Activated T-helper 1 cell treated with anti-CD3 and anti-CD28 coated beads, Interleukin-12 subunit alpha, Interleukin-12 subunit beta, Interleukin-2, Interleukin-4 antibody, amounts not matched to agents 30 ng/mL and 10 ng/mL and 1 ng/mL, durations not matched to agents 14 hours and 24 hours and 36 hours (primary cell): Measurements from ENCODE around the gene ICAM2. TPM values are rescaled to one million over a fixed set of nuclear protein-coding genes. Genes with fewer than 3 reads are reported as not detected.
A peak's percentile ranks its signal among the peaks of the same experiment; 100 is the strongest.
"Not testable (repeated sequence)": the region's sequence is repeated elsewhere in the genome, so short reads cannot be mapped to it uniquely, and the experiment has no call there.

Experiments
- DNase-seq: peaks from one replicate; pipeline ENCODE4 v3.0.0; 2021; ENCODE audit warnings: low spot score
- H3K27ac Mint-ChIP-seq: one replicate; pipeline ENCODE4 v1.8.0; 2021; ENCODE audit warnings: mild to moderate bottlenecking, mixed read lengths
- H3K27me3 Mint-ChIP-seq: one replicate; pipeline ENCODE4 v1.8.0; 2022; ENCODE audit warnings: mild to moderate bottlenecking, moderate library complexity, mixed read lengths; ENCODE audit not compliant: insufficient read depth
- H3K36me3 Mint-ChIP-seq: one replicate; pipeline ENCODE4 v1.8.0; 2021; ENCODE audit warnings: low read depth, mixed read lengths
- H3K4me1 Mint-ChIP-seq: one replicate; pipeline ENCODE4 v1.8.0; 2021; ENCODE audit warnings: low read depth, mixed read lengths
- H3K4me3 Mint-ChIP-seq: one replicate; pipeline ENCODE4 v1.8.0; 2021; ENCODE audit warnings: mild to moderate bottlenecking, moderate library complexity, mixed read lengths
- H3K9me3 Mint-ChIP-seq: one replicate; pipeline ENCODE4 v1.8.0; 2021; ENCODE audit warnings: mixed read lengths
- intact Hi-C: fragments of 100-400 bp; cut with micrococcal nuclease; formaldehyde crosslinking; loops from one replicate; pipeline ENCODE4 v1.15.1; 2024
- total RNA-seq: library from RNA; stranded (reverse); gene quantifications from 2 replicates; pipeline ENCODE4 v1.2.3, GENCODE V29; 2022

ICAM2 gene
- total RNA-seq, 1 donor from 2014 or later = 62.1 TPM

DNA sequence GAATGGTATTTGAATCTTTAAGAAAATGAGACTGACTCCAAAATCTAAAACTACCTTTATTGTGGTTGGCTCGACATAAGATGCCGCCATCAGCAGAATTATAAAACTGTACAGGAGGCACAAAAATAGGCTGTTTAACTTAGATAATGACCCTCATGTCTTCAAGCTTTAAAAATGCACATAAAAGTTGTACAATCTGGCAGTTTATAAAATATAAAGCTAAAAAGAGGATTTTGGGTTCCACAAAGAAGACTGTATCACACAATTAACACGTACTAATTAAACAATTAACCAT, 18.6 kb upstream of the ICAM2 start:
- Mint-ChIP-seq H3K4me1 (peaks cover 12% of the 10 kb centered on the region), H3K9me3 (no peaks in the 10 kb centered on the region), H3K27ac (no peak overlapping the region), H3K4me3 (no peak overlapping the region), H3K27me3 (no peaks in the 10 kb centered on the region), H3K36me3 (peaks cover 49% of the 10 kb centered on the region)
- intact Hi-C loops = no loop called here
- DNase-seq = no peak

DNA sequence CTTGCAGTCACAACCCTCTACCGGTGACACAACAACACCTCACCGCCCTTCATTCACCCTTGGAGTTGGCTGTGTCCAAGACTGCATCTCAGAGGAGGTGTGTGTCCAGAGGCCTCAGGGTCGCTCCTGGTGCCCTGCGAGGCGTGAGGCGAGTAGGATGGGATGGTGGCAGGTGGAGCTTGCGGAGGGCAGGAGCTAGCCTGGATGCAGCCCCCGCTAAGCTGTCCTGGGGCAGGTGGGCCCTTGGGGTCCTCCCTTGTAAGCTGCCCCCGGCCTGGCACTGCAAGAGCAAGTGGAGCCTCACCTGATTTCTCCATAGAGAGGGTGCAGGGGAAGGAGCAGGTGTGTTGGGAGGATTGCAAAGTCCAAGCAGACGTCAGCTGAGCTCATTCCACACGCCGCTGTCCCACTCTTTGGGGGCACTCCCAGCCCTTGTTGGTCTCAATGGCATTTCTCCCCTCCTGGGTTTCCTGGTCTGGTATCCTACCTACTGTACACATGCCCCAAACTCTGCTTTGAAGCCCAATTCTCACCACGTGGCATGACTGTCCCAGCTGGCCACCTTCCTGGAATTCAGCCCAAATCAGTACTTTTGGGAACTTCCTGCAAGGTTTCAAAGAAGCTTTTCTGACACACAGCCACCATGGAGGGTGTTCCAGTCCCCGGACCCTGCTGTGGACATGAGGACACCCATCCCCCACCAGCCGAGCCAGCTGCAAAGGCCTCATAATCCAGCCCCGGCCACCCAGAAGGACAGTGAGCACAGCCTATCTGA, 18.1 kb upstream of the ICAM2 start:
- H3K9me3 Mint-ChIP-seq = no peaks in the 10 kb centered on the region
- DNase-seq = no peak
- no peaks in the 10 kb centered on the region for H3K27me3 Mint-ChIP-seq
- H3K4me3 Mint-ChIP-seq = no peak overlapping the region
- no peak overlapping the region for H3K27ac Mint-ChIP-seq
- peaks cover 46% of the 10 kb centered on the region for H3K36me3 Mint-ChIP-seq
- intact Hi-C loops = no loop called here
- H3K4me1 Mint-ChIP-seq = peaks cover 12% of the 10 kb centered on the region

DNA sequence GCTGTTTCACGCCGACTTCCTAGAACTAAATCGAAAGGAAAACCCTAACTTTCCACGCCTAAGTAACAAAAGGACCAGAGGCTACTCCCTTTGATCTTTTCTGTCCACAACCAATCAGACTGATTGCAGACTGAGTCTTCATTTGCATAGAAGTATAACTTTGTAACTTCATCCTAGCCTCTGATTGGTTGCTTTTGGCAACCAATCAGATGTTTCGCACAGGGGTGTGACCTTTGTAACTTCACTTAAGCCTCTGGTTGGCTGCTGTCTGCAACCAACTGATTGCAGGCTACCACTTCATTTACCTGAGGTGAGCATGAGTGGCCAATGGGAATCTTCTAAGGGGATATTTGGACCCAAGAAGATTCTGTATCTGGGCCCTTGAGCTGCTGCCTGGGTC, 17.4 kb upstream of the ICAM2 start:
- intact Hi-C loops = no loop called here
- H3K9me3 Mint-ChIP-seq = no peaks in the 10 kb centered on the region
- DNase-seq = no peak
- H3K4me1 Mint-ChIP-seq = peaks cover 12% of the 10 kb centered on the region
- H3K27ac Mint-ChIP-seq = no peak overlapping the region
- peaks cover 44% of the 10 kb centered on the region for H3K36me3 Mint-ChIP-seq
- H3K27me3 Mint-ChIP-seq = no peaks in the 10 kb centered on the region
- H3K4me3 Mint-ChIP-seq = no peak overlapping the region

DNA sequence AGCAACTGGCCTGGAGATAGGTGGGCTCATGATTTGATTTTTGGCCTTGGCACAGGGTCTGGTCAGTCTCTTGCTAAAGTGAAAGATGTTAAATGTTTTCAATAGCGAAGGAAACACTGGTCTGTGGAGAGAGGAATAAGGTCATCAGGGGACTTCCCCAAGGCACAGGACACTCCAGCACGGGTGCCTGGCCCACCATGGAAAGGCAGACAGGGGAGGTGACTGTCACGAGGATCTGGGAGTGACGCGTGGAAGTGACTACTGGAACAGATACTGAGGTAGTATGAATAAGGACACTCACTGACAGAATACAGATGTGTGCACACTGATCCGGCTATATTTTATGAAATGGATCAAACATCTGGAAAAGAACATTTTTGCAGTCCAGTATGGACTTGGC, 16.7 kb upstream of the ICAM2 start:
- no peaks in the 10 kb centered on the region for H3K9me3 Mint-ChIP-seq
- peaks cover 9% of the 10 kb centered on the region for H3K4me1 Mint-ChIP-seq
- intact Hi-C loops = no loop called here
- H3K36me3 Mint-ChIP-seq = peaks cover 42% of the 10 kb centered on the region
- H3K27me3 Mint-ChIP-seq = no peaks in the 10 kb centered on the region
- no peak overlapping the region for H3K4me3 Mint-ChIP-seq
- DNase-seq = no peak
- H3K27ac Mint-ChIP-seq = no peak overlapping the region

DNA sequence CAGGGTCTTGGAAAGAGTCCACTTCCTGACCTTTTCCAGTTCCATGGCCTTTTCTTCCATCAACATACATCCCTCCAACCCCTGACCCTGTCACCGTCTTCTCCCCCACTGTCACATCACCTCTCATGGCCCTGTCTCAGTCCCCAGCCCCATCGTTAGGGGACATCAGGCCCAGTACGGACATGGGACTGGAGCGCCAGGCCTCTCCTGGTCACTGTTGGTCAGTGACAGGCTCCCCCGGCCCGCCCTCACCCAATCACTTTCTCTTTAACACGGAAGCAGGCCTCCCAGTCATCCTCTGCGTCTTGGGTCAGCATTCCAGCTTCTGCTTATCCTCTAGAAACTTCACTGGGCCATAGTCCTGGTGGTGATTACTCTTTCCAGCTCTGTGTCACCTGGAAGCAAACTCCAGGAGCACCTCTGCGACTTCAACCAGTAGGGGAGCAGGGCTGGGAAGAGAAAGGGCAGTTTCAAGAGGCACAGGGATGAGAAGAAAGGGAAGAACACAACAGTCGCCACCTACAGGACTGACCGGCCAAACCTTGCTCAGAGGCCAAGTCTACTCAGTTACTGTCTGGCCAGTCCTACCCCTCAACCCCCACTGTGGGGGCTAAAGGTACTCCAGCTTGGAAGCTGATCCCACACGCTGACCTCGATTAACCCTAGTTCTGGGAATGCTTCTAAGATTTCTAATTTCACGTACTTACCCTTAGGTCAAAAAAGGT, 15.9 kb upstream of the ICAM2 start:
- Mint-ChIP-seq H3K9me3 (no peaks in the 10 kb centered on the region), H3K27ac (no peak overlapping the region), H3K36me3 (peaks cover 35% of the 10 kb centered on the region), H3K4me1 (peaks cover 6% of the 10 kb centered on the region), H3K27me3 (no peaks in the 10 kb centered on the region), H3K4me3 (no peak overlapping the region)
- no peak for DNase-seq
- intact Hi-C loops = no loop called here

DNA sequence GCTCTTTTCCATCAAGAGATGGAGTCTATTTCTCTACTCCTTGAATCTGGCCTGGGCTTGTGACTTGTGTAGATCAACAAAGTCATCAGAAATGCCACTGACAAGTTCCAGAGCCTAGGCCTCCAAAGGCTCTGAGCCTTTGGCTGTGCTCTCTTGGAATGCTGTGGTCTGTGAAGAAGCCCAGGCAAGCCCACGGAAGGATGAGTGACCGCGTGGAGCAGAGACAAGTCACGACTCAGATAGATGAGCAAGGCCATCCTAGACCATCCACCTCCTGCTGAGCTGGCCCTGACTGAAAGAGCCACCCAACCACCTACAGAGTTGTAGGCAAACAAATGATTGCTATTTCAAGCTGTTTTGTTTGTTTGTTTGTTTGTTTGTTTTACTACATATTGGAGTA, 11.6 kb upstream of the ICAM2 start:
- no peak for DNase-seq
- no peak overlapping the region for H3K27ac Mint-ChIP-seq

DNA sequence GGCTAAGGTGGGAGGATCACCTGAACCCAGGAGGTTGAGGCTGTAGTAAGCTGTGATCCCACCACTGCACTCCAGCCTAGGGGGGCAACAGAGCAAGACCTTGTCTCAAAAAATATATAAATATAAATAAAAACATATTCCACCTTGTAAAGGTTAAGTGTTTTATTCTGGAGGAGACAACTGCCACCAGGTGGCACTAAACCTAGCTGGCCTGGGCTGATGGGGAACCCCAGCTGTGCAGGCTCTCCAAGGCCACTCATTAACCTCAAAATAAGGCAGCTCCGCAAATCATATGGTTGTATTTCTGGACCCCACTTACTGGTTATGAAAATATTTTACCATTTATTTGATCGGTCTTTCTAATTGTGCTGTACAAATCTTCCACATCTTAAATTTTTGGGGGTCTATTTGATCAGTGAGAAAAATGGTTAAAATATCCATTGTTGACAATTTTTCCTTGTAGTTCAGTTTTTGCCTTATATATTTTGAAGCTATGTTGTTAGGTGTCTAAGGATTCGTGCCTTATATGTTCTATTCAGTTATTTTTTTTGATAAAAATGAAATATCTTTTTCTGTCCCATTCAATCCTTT, 8.5 kb upstream of the ICAM2 start:
- DNase-seq = peak; percentile 59
- intact Hi-C loops = loop anchor here (1.0 to 10.0 kb wide), 9 partner anchors 33 to 756 kb away; partner anchors contain the start of genes CD79B, POLG2 and TEX2
- Mint-ChIP-seq H3K36me3 (peaks cover 14% of the 10 kb centered on the region), H3K9me3 (no peaks in the 10 kb centered on the region), H3K4me3 (no peak overlapping the region), H3K27me3 (no peaks in the 10 kb centered on the region), H3K4me1 (peaks cover 40% of the 10 kb centered on the region), H3K27ac (no peak overlapping the region)

More for the DNA sequence above, 11.6 kb upstream of the ICAM2 start:
- Mint-ChIP-seq H3K27me3 (no peaks in the 10 kb centered on the region), H3K4me3 (no peak overlapping the region), H3K9me3 (no peaks in the 10 kb centered on the region), H3K36me3 (peaks cover 16% of the 10 kb centered on the region), H3K4me1 (peaks cover 23% of the 10 kb centered on the region)
- intact Hi-C loops = no loop called here

DNA sequence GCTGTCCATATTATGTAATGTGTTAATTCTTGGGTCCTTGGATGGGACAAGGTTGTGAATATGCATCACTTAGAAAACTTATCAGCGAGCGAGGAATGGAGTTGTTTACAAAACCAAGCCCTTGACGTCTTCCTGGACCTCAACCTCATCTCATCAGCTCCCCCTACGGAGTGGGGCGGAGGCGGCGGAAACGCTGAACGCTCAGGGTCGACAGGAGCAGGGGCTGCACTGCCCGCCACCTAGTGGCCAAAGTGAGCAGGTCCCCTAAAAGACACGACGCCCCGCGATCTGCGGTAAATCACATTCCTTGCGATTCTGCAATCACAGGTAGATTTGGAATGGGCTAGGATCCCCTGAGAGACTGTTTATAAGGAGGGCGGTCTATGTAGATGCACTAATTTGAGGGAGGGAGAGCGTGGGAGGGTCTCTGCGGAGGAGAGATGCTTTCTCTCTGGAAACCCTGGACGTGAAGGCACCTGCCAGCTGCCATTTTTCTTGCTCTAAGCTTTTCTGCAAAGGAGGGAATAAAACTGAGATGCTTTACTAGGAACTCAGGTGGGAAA, 5.4 kb upstream of the ICAM2 start:
- peak; percentile 85 for DNase-seq
- H3K27ac Mint-ChIP-seq = peak overlapping the region; percentile 88
- intact Hi-C loops = loop anchor here (1.0 to 10.0 kb wide), 11 partner anchors 10 to 759 kb away; partner anchors contain the start of genes CD79B, POLG2 and TEX2
- H3K9me3 Mint-ChIP-seq = no peaks in the 10 kb centered on the region
- H3K4me3 Mint-ChIP-seq = peak overlapping the region; percentile 80
- no peaks in the 10 kb centered on the region for H3K27me3 Mint-ChIP-seq
- H3K4me1 Mint-ChIP-seq = peaks cover 70% of the 10 kb centered on the region
- peaks cover 12% of the 10 kb centered on the region for H3K36me3 Mint-ChIP-seq

DNA sequence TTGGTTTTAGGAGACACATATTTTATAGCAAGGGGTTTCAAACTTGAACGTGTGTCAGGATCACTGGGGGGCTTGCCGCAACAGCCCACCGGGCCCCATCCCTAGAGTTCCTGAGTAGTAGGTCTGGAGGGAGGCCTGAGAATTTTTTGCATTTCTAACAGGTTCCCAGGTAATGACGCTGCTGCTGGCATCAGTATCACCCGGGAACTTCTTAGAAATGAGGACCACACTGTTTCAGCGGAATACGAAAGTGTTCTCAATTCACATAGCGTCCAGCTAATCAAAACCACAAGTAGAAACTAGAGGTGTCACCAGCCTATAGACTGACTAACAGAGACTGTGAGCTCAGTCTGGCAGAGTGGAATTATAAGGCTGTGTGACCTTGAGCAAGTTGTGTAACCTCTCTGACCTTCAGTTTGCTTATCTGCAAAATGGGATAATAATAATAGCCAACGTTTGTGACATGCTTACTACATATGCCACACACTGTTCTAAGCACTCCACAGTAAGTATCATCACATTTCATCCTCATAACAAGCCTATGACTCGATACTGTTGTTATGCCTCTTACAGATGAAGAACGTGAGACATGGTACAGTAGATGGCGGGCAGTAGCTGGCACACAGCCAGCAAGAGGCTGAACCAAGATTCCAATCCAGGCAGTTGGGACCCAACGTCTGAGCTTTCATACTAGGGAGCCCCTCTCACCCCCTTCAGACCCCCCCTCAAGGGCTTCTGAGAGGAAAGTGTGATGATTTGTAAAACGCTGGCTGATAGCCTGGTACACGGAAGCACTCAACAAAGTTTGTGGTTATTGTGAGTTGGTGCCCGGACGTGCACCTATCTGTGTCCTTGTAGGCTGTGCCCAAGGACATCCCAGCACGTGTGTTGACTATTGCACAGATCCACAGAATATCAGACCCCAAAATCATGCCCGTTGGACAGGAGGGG, 4.6 kb upstream of the ICAM2 start:
- Mint-ChIP-seq H3K27ac (peak overlapping the region; percentile 88), H3K4me3 (peak overlapping the region; percentile 80), H3K4me1 (peaks cover 78% of the 10 kb centered on the region), H3K36me3 (peaks cover 12% of the 10 kb centered on the region), H3K27me3 (no peaks in the 10 kb centered on the region), H3K9me3 (no peaks in the 10 kb centered on the region)
- no peak for DNase-seq
- intact Hi-C loops = loop anchor here (1.0 to 10.0 kb wide), 11 partner anchors 9 to 760 kb away; partner anchors contain the start of genes CD79B, POLG2 and TEX2

DNA sequence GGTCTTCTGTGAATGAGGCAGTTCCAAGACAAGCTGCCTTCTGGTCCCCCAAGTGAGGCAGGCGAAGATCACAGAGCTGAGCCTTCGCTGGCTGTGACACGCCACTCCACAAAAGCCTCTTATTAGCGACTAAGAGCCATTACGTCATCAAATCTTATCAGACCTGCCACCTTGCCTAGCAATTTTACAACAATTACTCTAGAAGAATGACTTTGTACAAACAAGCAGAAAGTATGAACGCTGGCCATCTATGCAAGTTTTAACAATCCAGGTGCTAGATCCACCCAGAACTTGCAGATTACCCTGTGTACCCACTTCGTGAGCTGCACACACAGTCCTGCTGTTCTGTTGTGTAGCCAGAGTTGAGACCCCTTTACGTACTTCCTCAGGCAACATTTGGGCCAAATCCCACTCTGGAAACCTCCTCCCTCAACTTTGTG, 3.8 kb upstream of the ICAM2 start:
- H3K4me1 Mint-ChIP-seq = peaks cover 84% of the 10 kb centered on the region
- no peak for DNase-seq
- peak overlapping the region; percentile 88 for H3K27ac Mint-ChIP-seq
- intact Hi-C loops = loop anchor here (2.0 to 10.0 kb wide), 5 partner anchors 39 to 761 kb away; partner anchors contain the start of genes POLG2 and TEX2
- H3K4me3 Mint-ChIP-seq = no peak overlapping the region
- peaks cover 10% of the 10 kb centered on the region for H3K36me3 Mint-ChIP-seq
- H3K27me3 Mint-ChIP-seq = no peaks in the 10 kb centered on the region
- H3K9me3 Mint-ChIP-seq = no peaks in the 10 kb centered on the region

DNA sequence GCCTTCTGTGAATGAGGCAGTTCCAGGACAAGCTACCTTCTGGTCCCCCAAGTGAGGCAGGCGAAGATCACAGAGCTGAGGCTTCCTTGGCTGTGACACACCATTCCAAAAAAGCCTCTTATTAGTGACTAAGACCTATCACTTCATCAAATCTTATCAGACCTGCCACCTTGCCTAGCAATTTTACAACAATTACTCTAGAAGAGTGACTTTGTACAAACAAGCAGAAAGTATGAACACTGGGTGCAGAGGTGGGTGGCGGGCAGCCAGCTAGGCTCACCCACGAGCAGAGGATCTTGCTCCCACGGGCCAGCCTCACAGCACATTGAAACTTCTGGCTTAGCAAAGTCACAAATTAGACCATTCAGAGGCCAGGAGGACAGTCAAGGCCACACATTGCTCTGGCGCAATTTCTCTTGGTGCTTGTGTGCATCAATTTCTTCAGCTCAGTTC, 2.2 kb upstream of the ICAM2 start:
- peaks cover 13% of the 10 kb centered on the region for H3K36me3 Mint-ChIP-seq
- DNase-seq = no peak
- no peaks in the 10 kb centered on the region for H3K27me3 Mint-ChIP-seq
- peak overlapping the region; percentile 69 for H3K4me3 Mint-ChIP-seq
- no peaks in the 10 kb centered on the region for H3K9me3 Mint-ChIP-seq
- peaks cover 83% of the 10 kb centered on the region for H3K4me1 Mint-ChIP-seq
- H3K27ac Mint-ChIP-seq = peak overlapping the region; percentile 86
- intact Hi-C loops = loop anchor here (10.0 kb wide), 3 partner anchors 242 to 762 kb away; partner anchors contain the start of genes POLG2 and TEX2

DNA sequence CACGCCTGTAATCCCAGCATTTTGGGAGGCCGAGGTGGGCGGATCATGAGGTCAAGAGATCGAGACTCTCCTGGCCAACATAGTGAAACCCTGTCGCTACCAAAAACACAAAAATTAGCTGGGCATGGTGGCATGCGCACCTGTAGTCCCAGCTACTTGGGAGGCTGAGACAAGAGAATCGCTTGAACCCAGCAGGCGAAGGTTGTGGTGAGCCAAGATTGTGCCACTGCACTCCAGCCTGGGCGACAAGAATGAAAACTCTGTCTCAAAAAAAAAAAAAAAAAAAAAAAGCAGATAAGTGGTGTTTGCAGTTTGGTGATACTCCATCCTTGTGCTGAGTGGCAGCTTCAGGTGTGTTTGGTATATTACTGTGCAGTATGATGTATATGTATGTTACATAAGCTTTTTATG, 877 bp downstream of the ICAM2 start:
- DNase-seq, H3K27me3 Mint-ChIP-seq, H3K9me3 Mint-ChIP-seq, intact Hi-C loops: not testable (repeated sequence)
- H3K4me1 Mint-ChIP-seq = peaks cover 91% of the 10 kb centered on the region
- H3K4me3 Mint-ChIP-seq = peak overlapping the region; percentile 97
- H3K36me3 Mint-ChIP-seq = peaks cover 13% of the 10 kb centered on the region
- H3K27ac Mint-ChIP-seq = peak overlapping the region; percentile 100
